Neural progenitor cell (in vitro differentiated cells): ENCODE measurements around the gene USP37. TPM values are rescaled to one million over a fixed set of nuclear protein-coding genes. Genes with fewer than 3 reads are reported as not detected.

Experiments used
- DNase-seq: peaks from one replicate; pipeline ENCODE4 v3.0.0-alpha.2; 2016; ENCODE audit warnings: low spot score
- H2AFZ ChIP-seq: fragments of 200-600 bp; sonication (generic); replicated peaks from 2 replicates; pipeline ENCODE4 v1.6.1; 2016; ENCODE audit warnings: antibody characterized with exemption
- H3F3A ChIP-seq: fragments of 200-600 bp; sonication (generic); 2 replicates; pipeline ENCODE4 v1.6.1; 2016; ENCODE audit warnings: antibody characterized with exemption, low read depth
- H3K27ac ChIP-seq: fragments of 200-600 bp; sonication (generic); 2 replicates; pipeline ENCODE4 v1.5.1; 2016; ENCODE audit warnings: mild to moderate bottlenecking
- H3K27me3 ChIP-seq: fragments of 200-600 bp; sonication (generic); 2 replicates; pipeline ENCODE4 v1.6.1; 2016; ENCODE audit warnings: mild to moderate bottlenecking, moderate library complexity
- H3K36me3 ChIP-seq: fragments of 200-600 bp; sonication (generic); 2 replicates; pipeline ENCODE4 v1.5.1; 2016
- H3K4me1 ChIP-seq: fragments of 200-600 bp; sonication (generic); 2 replicates; pipeline ENCODE4 v1.6.1; 2016; ENCODE audit warnings: mixed run types
- H3K4me2 ChIP-seq: fragments of 200-600 bp; sonication (generic); 2 replicates; pipeline ENCODE4 v1.6.1; 2016
- H3K4me3 ChIP-seq: fragments of 200-600 bp; sonication (generic); 2 replicates; pipeline ENCODE4 v1.5.1; 2016
- H3K79me2 ChIP-seq: fragments of 200-600 bp; sonication (generic); 2 replicates; pipeline ENCODE4 v1.6.1; 2016; ENCODE audit warnings: low read depth
- H3K9ac ChIP-seq: fragments of 200-600 bp; sonication (generic); 2 replicates; pipeline ENCODE4 v1.6.1; 2016
- H3K9me3 ChIP-seq: fragments of 200-600 bp; sonication (generic); 2 replicates; pipeline ENCODE4 v1.5.1; 2016; ENCODE audit warnings: low read depth
- H4K20me1 ChIP-seq: fragments of 200-600 bp; sonication (generic); 2 replicates; pipeline ENCODE4 v1.6.1; 2016; ENCODE audit warnings: low read depth
- H3K27ac Mint-ChIP-seq: 3 replicates; pipeline ENCODE4 v1.8.0; 2021; ENCODE audit warnings: mixed read lengths
- H3K27me3 Mint-ChIP-seq: 2 replicates; pipeline ENCODE4 v1.8.0; 2022; ENCODE audit warnings: low read depth, mild to moderate bottlenecking, inconsistent platforms, moderate library complexity, mixed read lengths; ENCODE audit not compliant: insufficient read depth
- H3K36me3 Mint-ChIP-seq: 3 replicates; pipeline ENCODE4 v1.8.0; 2021; ENCODE audit warnings: mixed read lengths
- H3K4me1 Mint-ChIP-seq: 3 replicates; pipeline ENCODE4 v1.8.0; 2021; ENCODE audit warnings: mixed read lengths
- H3K4me3 Mint-ChIP-seq: 3 replicates; pipeline ENCODE4 v1.8.0; 2021; ENCODE audit warnings: mild to moderate bottlenecking, moderate library complexity, mixed read lengths
- H3K9me3 Mint-ChIP-seq: 3 replicates; pipeline ENCODE4 v1.8.0; 2020; ENCODE audit warnings: mixed read lengths
- EZH2 ChIP-seq: fragments of 200-600 bp; sonication (generic); IDR thresholded peaks from 2 replicates; pipeline ENCODE4 v1.6.1; 2017; ENCODE audit warnings: antibody characterized with exemption, mild to moderate bottlenecking, moderate library complexity
- EZH2phosphoT487 ChIP-seq: fragments of 200-600 bp; sonication (generic); IDR thresholded peaks from 2 replicates; pipeline ENCODE4 v1.6.1; 2017; ENCODE audit warnings: antibody characterized with exemption
- total RNA-seq: library from RNA; depleted of rRNA; stranded (reverse); fragments of >200 nt; gene quantifications from 2 replicates; pipeline ENCODE4 v1.2.3, GENCODE V29; 2015; ENCODE audit warnings: low replicate concordance
- TF ChIP-seq, protein P1 (sequence below): fragments of 200-600 bp; sonication (generic); IDR thresholded peaks from 2 replicates; pipeline ENCODE4 v1.5.1; 2017; ENCODE audit warnings: antibody characterized with exemption, mild to moderate bottlenecking

Gene USP37
- total RNA-seq, 1 donor from 2014 or later = 35.1 TPM

DNA sequence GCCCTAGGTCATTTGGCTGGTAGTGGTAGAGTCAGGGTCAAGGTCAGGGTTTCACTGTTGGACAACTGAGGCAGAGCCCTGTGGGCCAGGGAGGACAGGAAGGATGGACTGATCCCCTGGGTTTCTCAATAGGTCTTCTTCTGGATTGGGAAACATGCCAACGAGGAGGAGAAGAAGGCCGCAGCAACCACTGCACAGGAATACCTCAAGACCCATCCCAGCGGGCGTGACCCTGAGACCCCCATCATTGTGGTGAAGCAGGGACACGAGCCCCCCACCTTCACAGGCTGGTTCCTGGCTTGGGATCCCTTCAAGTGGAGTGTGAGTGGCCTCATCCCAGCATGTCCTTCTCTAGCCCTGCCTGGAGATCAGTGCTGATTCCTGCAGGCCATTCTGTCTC is 131.2 kb downstream of the USP37 start:
- Histone ChIP-seq H4K20me1 (no peaks in the 10 kb centered on the region), H3K4me3 (no peak overlapping the region), H3K79me2 (no peaks in the 10 kb centered on the region), H3F3A (no peaks in the 10 kb centered on the region), H2AFZ (no peak overlapping the region), H3K4me1 (no peaks in the 10 kb centered on the region), H3K4me2 (no peak overlapping the region), H3K9me3 (no peaks in the 10 kb centered on the region), H3K9ac (no peak overlapping the region), H3K36me3 (no peaks in the 10 kb centered on the region), H3K27me3 (no peaks in the 10 kb centered on the region), H3K27ac (no peak overlapping the region)
- Mint-ChIP-seq H3K27me3 (no peaks in the 10 kb centered on the region), H3K4me3 (no peak overlapping the region), H3K27ac (no peak overlapping the region), H3K4me1 (peaks cover 4% of the 10 kb centered on the region), H3K36me3 (no peaks in the 10 kb centered on the region), H3K9me3 (no peaks in the 10 kb centered on the region)
- DNase-seq = no peak
- TF ChIP-seq, protein P1, sequence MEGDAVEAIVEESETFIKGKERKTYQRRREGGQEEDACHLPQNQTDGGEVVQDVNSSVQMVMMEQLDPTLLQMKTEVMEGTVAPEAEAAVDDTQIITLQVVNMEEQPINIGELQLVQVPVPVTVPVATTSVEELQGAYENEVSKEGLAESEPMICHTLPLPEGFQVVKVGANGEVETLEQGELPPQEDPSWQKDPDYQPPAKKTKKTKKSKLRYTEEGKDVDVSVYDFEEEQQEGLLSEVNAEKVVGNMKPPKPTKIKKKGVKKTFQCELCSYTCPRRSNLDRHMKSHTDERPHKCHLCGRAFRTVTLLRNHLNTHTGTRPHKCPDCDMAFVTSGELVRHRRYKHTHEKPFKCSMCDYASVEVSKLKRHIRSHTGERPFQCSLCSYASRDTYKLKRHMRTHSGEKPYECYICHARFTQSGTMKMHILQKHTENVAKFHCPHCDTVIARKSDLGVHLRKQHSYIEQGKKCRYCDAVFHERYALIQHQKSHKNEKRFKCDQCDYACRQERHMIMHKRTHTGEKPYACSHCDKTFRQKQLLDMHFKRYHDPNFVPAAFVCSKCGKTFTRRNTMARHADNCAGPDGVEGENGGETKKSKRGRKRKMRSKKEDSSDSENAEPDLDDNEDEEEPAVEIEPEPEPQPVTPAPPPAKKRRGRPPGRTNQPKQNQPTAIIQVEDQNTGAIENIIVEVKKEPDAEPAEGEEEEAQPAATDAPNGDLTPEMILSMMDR = no peak
- TF ChIP-seq EZH2phosphoT487 (no peak), EZH2 (no peak)

DNA sequence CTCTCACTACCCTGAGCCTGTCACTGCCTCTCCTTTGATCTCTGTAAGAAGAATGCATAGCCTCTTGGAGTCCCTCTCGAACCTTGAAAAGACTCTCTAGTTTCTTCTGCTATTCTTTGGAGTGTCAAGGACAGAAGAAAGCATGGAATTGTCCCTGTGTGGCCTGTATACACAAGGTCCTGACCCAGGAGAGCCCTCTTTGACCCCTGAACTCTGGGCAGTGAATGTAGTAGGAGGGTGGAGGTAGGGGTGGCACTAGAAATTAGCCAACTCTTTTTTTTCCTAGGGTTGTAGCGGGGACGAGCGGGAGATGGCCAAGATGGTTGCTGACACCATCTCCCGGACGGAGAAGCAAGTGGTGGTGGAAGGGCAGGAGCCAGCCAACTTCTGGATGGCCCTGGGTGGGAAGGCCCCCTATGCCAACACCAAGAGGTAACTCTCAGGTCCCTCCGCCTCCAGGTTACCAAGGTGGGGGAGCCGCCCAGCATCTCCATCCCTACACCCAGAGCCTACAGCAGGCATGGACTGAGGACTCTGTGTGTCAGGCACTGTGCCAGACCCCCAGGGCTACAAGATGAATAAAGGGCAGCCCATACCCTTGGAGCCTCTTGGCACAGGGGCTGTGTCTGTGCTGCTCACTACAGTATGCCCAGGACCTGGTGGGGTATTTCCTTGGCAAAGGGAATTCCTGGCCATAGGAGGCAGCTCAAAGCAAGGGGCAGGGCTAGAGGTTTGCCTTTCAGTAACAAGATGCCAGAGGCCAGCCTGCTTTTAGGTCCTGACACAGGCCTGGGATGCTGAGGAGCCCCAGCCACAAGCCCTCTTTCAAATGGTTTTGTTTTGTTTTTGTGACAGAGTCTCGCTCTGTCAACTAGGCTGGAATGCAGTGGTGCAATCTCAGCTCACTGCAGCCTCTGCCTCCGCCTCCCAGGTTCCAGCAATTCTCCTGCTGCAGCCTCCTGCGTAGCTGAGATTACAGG is 132.9 kb downstream of the USP37 start:
- peaks cover 3% of the 10 kb centered on the region for H3K27me3 Mint-ChIP-seq
- Histone ChIP-seq H3K9me3 (no peaks in the 10 kb centered on the region), H3K4me1 (no peaks in the 10 kb centered on the region), H3K27ac (no peak overlapping the region), H2AFZ (no peak overlapping the region), H3K4me3 (no peak overlapping the region), H3K79me2 (no peaks in the 10 kb centered on the region), H4K20me1 (no peaks in the 10 kb centered on the region), H3K4me2 (no peak overlapping the region), H3K36me3 (no peaks in the 10 kb centered on the region), H3K9ac (no peak overlapping the region), H3K27me3 (no peaks in the 10 kb centered on the region), H3F3A (no peaks in the 10 kb centered on the region)
- no peaks in the 10 kb centered on the region for H3K9me3 Mint-ChIP-seq
- no peak for TF ChIP-seq EZH2phosphoT487
- TF ChIP-seq, protein P1 = no peak
- no peak for TF ChIP-seq EZH2
- no peak overlapping the region for H3K4me3 Mint-ChIP-seq
- peaks cover 4% of the 10 kb centered on the region for H3K4me1 Mint-ChIP-seq
- no peak overlapping the region for H3K27ac Mint-ChIP-seq
- DNase-seq = peak; percentile 28
- no peaks in the 10 kb centered on the region for H3K36me3 Mint-ChIP-seq

DNA sequence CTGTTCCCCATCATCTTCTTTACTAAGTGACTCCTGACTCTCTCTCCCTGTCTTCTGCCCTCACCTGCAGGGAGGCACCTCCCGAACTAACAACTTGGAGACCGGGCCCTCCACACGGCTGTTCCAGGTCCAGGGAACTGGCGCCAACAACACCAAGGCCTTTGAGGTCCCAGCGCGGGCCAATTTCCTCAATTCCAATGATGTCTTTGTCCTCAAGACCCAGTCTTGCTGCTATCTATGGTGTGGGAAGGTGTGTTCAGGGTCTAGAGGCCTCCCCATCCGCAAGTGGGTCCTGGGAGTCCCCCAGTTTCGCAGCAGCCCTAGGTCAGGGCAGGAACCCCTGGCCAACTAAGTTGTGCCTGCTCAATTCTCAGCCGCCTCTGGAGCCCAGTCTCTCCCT is 133.7 kb downstream of the USP37 start:
- H3K79me2 ChIP-seq = no peaks in the 10 kb centered on the region
- Mint-ChIP-seq H3K9me3 (no peaks in the 10 kb centered on the region), H3K4me3 (no peak overlapping the region), H3K27me3 (peaks cover 3% of the 10 kb centered on the region), H3K36me3 (no peaks in the 10 kb centered on the region), H3K4me1 (peaks cover 4% of the 10 kb centered on the region), H3K27ac (no peak overlapping the region)
- no peak overlapping the region for H2AFZ ChIP-seq
- H3K9ac ChIP-seq = no peak overlapping the region
- no peak overlapping the region for H3K4me3 ChIP-seq
- H3K27me3 ChIP-seq = no peaks in the 10 kb centered on the region
- TF ChIP-seq, protein P1 = no peak
- TF ChIP-seq EZH2 = no peak
- no peak for TF ChIP-seq EZH2phosphoT487
- no peaks in the 10 kb centered on the region for H3K36me3 ChIP-seq
- no peak for DNase-seq
- no peaks in the 10 kb centered on the region for H3K9me3 ChIP-seq
- H3K4me2 ChIP-seq = no peak overlapping the region
- no peak overlapping the region for H3K27ac ChIP-seq
- no peaks in the 10 kb centered on the region for H3K4me1 ChIP-seq
- no peaks in the 10 kb centered on the region for H4K20me1 ChIP-seq
- no peaks in the 10 kb centered on the region for H3F3A ChIP-seq
